HTERT RPE-1 (cell line): ENCODE measurements around the gene TKFC.

Experiments
- in situ Hi-C: fragments of 300-500 bp; cut with MboI; formaldehyde crosslinking; loops from 4 replicates; pipeline ENCODE4 v1.14.3; 2020; ENCODE audit warnings: low sequenced_read_pairs

The TKFC gene, protein sequence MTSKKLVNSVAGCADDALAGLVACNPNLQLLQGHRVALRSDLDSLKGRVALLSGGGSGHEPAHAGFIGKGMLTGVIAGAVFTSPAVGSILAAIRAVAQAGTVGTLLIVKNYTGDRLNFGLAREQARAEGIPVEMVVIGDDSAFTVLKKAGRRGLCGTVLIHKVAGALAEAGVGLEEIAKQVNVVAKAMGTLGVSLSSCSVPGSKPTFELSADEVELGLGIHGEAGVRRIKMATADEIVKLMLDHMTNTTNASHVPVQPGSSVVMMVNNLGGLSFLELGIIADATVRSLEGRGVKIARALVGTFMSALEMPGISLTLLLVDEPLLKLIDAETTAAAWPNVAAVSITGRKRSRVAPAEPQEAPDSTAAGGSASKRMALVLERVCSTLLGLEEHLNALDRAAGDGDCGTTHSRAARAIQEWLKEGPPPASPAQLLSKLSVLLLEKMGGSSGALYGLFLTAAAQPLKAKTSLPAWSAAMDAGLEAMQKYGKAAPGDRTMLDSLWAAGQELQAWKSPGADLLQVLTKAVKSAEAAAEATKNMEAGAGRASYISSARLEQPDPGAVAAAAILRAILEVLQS

DNA sequence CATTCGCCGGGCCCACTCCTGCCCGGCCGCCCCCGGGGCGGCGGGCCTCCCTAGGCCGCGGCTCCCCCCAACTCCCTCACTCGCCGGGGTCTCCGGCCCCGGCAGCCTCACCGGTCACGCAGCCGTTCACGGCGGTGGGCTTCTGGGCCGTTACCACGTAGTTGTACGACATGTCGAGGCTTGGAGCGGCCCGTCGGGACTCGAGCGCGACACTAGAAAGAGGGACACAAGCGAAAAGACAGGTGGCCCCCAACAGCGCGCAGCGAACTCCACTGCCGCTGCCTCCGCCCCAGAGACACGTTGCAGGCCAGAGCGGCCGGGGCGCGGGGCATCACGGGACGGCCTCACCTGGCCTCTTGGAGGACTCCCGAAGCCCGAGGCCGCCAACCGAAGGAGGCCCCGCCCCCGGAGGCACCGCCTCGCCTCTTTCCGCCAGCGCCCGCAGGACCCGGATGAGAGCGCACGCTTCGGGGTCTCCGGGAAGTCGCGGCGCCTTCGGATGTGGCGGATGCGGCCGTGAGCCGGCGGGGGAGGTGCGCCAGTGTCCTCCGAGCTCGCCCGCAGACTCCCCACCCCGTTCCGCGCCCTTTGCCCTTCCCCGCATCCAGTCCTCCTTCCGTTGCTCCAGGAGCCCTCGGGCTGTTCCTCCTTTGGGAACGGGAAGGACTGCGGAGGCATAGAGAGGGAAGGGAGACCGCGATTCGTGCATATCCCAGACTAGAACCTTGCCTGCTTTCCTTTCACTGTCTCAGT, at the start of gene TKFC, which contains the start of gene DDB1:
TSS of gene TKFC (plus strand) at position 432 of the 753 bp plus-strand sequence. CDS start 1,501 bp downstream, outside the sequence.
TSS of gene DDB1 (minus strand) at position 309 of the 753 bp plus-strand sequence. CDS start at position 172, 137 bp downstream.
- in situ Hi-C loops = no loop called here

DNA sequence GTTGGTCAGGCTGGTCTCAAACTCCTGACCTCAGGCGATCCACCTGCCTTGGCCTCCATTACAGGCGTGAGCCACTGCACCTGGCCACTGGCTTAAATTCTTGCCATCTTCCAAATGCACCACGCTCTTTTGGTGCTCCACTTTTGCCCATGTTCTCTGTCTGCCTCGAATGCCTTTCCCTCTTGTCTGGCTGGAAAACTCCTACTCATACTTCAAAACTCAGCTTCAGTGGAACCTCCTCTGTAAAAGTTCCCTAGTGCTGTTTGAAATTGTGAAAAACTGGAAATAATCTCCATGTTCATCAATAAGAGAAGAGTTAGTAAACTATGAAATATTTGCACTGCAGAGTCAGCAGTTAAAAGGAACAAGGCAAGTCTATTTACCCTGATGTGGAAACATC, 49.4 kb upstream of the TKFC start:
- in situ Hi-C loops = no loop called here

GRCh38 chr11:61287338-61287977, 45.6 kb upstream of the TKFC start:
- in situ Hi-C loops = no loop called here

GRCh38 chr11:61290905-61291690, 41.9 kb upstream of the TKFC start:
- in situ Hi-C loops = no loop called here

DNA sequence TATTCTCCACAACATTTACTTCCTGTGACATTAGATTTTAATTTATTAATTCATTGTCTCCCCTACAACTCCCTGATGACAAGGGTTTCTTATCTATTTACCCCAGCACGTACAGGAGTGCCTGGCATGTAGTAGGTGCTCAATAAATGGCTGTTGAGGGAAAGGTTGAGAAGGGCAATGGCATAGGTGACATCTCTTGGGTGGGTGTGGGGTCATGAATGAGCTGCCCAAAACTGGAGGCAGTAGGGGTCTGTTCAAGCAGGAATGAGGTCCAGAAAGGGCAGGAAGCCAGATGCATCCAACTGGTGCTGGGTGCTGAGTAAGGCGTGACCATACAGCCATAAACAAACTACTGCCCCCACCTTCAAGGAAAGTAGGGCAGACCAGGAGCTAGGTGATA, 40.7 kb upstream of the TKFC start:
- in situ Hi-C loops = no loop called here

- in situ Hi-C loops = no loop called here
Observed at GRCh38 chr11:61293867-61294716, 38.9 kb upstream of the TKFC start.

- in situ Hi-C loops = no loop called here
Observed at GRCh38 chr11:61294717-61295595, 38.1 kb upstream of the TKFC start, which contains the start of gene VWCE. Gene VWCE, minus strand, starts transcription at chr11:61295316. Its CDS starts 279 bp downstream, at chr11:61295037.

- in situ Hi-C loops = no loop called here
Observed at GRCh38 chr11:61295596-61295926, 37.5 kb upstream of the TKFC start.

DNA sequence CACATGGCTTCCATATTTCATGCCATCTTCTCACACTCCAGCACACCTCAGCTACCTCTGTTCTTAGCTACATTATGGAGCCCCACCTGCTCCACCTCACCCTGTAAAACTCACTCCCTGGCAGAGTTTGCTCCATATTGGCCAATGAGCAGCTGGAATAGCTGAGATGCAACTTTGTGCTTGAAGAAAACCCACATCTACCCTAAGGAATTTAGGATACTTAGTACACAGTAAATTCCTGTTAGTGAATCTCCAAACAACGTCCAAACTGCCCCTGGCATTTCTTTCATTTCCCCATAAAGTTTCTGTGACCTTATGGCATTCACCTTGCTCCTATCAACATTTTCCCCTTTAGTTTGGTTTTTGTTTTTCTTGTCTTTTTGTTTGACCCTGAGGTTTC, 35.7 kb upstream of the TKFC start:
- in situ Hi-C loops = no loop called here

GRCh38 chr11:61297746-61298145, 35.3 kb upstream of the TKFC start:
- in situ Hi-C loops = no loop called here

GRCh38 chr11:61298663-61299244, 34.3 kb upstream of the TKFC start:
- in situ Hi-C loops = no loop called here

DNA sequence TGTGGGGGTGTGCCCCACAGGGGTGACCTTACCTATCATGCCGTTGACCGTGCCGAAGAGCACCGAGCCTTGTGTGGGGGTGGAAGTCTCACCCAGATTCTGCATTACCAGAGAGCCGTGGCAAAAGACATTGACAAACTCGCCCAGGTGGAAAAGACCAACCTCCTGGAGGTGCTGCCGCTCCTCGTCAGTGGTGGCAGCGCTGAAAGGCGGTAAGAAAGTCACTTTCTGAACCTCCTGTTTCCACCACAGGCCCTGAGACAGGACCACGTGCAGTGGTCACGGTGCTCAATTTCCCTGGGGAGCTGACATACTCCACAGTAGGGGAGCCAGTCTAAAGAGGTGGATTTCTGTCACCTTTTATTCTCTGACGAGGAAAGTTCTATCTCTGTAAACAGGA, 30.5 kb upstream of the TKFC start:
- in situ Hi-C loops = no loop called here

GRCh38 chr11:61303725-61304124, 29.3 kb upstream of the TKFC start:
- in situ Hi-C loops = no loop called here

DNA sequence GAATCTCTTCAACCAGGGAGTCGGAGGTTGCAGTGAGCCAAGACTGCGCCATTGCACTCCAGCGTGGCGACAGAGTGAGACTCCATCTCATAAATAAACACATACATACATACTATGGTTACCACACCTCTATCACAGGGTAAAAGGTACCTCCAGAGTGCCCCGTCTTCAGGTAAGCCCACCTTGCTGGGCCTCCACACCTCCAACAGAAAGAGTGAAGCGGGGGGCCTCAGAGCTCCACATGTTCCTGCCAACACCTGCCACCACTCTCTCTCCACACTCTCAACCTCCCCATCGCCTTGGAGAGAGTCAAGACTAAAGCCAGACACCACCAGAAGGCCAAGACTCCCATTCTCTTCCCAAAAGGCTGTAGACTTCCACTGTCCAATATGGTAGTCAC, 27.6 kb upstream of the TKFC start:
- in situ Hi-C loops = no loop called here

GRCh38 chr11:61306221-61306620, 26.8 kb upstream of the TKFC start:
- in situ Hi-C loops = no loop called here

DNA sequence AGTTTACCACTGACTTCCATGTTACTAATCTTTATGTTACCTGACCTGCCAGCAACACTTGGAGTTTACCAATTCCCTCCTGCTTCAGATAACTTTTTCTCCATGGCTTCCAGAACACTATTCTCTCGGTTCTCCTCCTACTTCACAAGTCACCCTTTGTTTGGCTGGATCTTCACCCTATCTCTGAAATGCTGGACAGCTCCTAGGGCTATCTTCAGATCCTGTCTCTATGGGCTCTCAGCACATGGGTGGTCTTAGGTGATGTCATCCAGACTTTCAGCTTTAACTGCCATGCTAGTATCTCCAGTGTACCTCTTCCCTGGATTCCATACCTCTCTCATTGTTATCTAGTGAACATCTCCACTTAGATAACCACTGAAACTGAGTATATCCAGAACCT, 25.7 kb upstream of the TKFC start:
- in situ Hi-C loops = no loop called here

GRCh38 chr11:61309141-61309540, 23.9 kb upstream of the TKFC start:
- in situ Hi-C loops = no loop called here

- in situ Hi-C loops = no loop called here
Observed at GRCh38 chr11:61309739-61310138, 23.3 kb upstream of the TKFC start.
